ENCODE measurements around the gene PPARD.

PPARD gene

DNA sequence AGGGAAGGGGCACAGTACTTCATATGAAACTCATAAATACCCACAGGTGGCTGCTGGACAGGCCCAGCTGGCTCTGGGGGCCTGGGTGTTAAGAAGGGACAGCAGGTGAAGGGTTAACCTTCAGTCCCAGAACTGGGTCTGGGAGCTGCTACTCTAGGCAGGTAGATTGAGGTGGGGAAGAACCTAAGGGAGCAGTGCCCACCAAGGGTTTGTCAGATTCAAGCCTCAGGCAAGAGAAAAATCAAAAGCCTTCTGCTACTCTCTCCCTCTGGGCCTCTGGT lies 131.4 kb downstream of the PPARD start:
- H3K36me3 ChIP-seq (ENCODE audit: insufficient read depth, insufficient read length, low read length): peaks cover 84% of the 10 kb centered on the region
- no peak for DNase-seq (ENCODE audit: low read depth, low spot score)
- no peaks in the 10 kb centered on the region for H3K9me3 ChIP-seq (ENCODE audit: insufficient read depth, low read length)
- H3K27me3 ChIP-seq (ENCODE audit: insufficient read depth, insufficient read length): no peaks in the 10 kb centered on the region
- H3K4me3 ChIP-seq (ENCODE audit: insufficient read length, low read depth): no peak overlapping the region
- TF ChIP-seq YY1 (IDR thresholded peaks at IDR 0.05; ENCODE audit: insufficient read depth, insufficient read length) (no peak), SUZ12 (IDR thresholded peaks at IDR 0.05; ENCODE audit: extremely low read depth, insufficient read depth, insufficient read length) (no peak), ZNF274 (IDR thresholded peaks at IDR 0.05; ENCODE audit: low read depth, low read length) (no peak)
- H3K9ac ChIP-seq (ENCODE audit: insufficient read length, low read depth): no peak overlapping the region
- no peaks in the 10 kb centered on the region for H3K4me1 ChIP-seq (ENCODE audit: insufficient read depth, insufficient read length)

DNA sequence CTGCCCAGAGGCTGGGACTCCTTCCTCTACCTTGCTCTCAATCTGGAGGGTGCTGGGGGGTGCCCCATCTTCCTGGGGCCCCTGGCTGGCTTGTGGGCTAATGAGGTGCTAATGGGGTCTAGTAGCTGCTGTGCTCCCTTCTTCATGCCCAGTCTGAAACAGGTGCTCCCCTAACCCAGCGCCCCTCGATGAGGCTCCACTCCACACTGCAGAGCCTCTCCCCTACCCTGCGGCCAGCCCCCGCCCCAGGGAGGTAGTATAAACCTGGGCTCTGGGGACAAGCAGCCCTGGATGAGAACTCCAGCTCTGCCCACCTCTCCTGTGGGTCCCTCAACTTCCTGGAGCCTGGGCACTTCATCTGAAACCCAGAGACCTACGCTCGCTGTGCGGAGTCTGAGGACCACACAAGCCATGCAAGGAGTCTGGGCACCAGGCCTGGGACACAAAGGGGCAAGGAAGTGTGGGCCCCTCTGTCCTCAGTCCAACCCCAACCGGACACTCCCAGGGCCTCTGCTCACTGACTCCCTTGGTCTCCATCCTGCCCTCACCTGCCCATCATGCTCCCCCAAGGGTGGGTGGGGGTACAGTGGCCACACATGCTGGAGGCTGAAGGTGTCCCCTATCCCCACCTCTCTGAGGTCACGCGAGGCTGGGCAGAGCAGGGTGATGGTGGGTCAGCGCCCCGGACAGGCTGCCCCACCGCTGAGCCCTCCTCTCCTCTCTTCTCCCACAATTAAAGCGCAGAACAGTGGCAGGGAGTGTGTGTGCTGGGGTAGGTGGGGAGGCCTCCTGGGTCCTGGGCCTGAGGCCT lies 132.0 kb downstream of the PPARD start:
- no peak for DNase-seq (ENCODE audit: low read depth, low spot score)

DNA sequence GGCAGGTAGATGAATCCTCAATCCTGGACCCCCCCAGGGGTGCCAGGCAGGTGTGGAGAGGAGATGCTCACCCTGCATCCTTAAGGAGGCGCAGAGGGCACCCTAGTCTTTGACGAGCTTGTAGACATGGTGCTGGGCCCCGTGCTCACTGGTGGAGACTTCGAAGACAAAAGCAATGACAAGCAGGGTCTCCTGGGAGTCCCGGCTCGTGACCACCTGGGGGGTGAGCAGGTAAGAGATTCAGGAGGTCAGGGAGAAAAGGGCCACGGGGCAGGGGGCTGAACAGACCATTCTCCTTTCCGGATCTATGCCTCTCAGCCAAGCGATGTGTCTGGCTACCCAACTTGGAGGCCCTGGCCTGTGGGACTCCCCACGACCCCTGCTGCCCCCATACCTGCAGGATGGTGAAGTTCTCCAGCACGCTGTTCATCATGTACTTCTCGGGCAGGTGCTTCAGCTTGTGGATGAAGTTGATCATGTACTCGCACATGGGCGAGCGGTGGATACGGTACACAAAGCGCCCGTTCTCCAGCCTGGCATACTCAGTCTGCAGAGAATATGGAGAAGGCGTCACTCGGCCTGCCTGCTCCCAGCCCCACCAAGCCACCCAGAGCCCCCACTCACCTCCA lies 132.7 kb downstream of the PPARD start:
- Histone ChIP-seq H3K36me3 (ENCODE audit: insufficient read depth, insufficient read length, low read length) (peaks cover 82% of the 10 kb centered on the region), H3K9me3 (ENCODE audit: insufficient read depth, low read length) (no peaks in the 10 kb centered on the region), H3K9ac (ENCODE audit: insufficient read length, low read depth) (no peak overlapping the region), H3K4me3 (ENCODE audit: insufficient read length, low read depth) (no peak overlapping the region), H3K27me3 (ENCODE audit: insufficient read depth, insufficient read length) (no peaks in the 10 kb centered on the region), H3K4me1 (ENCODE audit: insufficient read depth, insufficient read length) (peaks cover 2% of the 10 kb centered on the region)
- DNase-seq (ENCODE audit: low read depth, low spot score): no peak
- no peak for TF ChIP-seq SUZ12 (IDR thresholded peaks at IDR 0.05; ENCODE audit: extremely low read depth, insufficient read depth, insufficient read length)
- TF ChIP-seq ZNF274 (IDR thresholded peaks at IDR 0.05; ENCODE audit: low read depth, low read length): no peak
- no peak for TF ChIP-seq YY1 (IDR thresholded peaks at IDR 0.05; ENCODE audit: insufficient read depth, insufficient read length)

More for the DNA sequence above, 132.0 kb downstream of the PPARD start:
- Histone ChIP-seq H3K4me1 (ENCODE audit: insufficient read depth, insufficient read length) (no peaks in the 10 kb centered on the region), H3K9me3 (ENCODE audit: insufficient read depth, low read length) (no peaks in the 10 kb centered on the region), H3K9ac (ENCODE audit: insufficient read length, low read depth) (no peak overlapping the region), H3K27me3 (ENCODE audit: insufficient read depth, insufficient read length) (no peaks in the 10 kb centered on the region), H3K4me3 (ENCODE audit: insufficient read length, low read depth) (no peak overlapping the region), H3K36me3 (ENCODE audit: insufficient read depth, insufficient read length, low read length) (peaks cover 82% of the 10 kb centered on the region)
- TF ChIP-seq YY1 (IDR thresholded peaks at IDR 0.05; ENCODE audit: insufficient read depth, insufficient read length): no peak
- no peak for TF ChIP-seq ZNF274 (IDR thresholded peaks at IDR 0.05; ENCODE audit: low read depth, low read length)
- TF ChIP-seq SUZ12 (IDR thresholded peaks at IDR 0.05; ENCODE audit: extremely low read depth, insufficient read depth, insufficient read length): no peak

DNA sequence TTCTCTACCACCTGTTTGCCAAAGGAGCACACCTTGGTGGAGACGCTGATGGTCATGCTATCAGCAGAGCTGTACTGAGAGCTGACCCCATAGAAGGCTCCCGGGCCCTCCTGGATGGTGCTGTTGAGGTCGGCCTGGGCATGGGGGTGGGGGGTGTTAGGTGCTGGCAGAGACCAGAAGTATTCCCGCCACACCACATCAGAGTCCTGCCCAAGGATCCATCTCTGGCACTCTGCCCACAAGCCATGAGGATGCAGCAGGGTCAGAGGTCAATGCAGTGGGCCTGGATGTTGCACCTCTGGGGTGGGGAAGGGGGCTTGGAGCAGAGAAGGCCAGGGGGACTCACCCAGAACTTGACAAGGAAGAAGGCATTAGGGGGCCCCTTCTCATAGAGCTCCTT lies 133.2 kb downstream of the PPARD start:
- TF ChIP-seq ZNF274 (IDR thresholded peaks at IDR 0.05; ENCODE audit: low read depth, low read length) (no peak), YY1 (IDR thresholded peaks at IDR 0.05; ENCODE audit: insufficient read depth, insufficient read length) (no peak), SUZ12 (IDR thresholded peaks at IDR 0.05; ENCODE audit: extremely low read depth, insufficient read depth, insufficient read length) (no peak)
- Histone ChIP-seq H3K4me1 (ENCODE audit: insufficient read depth, insufficient read length) (peaks cover 2% of the 10 kb centered on the region), H3K9ac (ENCODE audit: insufficient read length, low read depth) (no peak overlapping the region), H3K9me3 (ENCODE audit: insufficient read depth, low read length) (no peaks in the 10 kb centered on the region), H3K4me3 (ENCODE audit: insufficient read length, low read depth) (no peak overlapping the region), H3K36me3 (ENCODE audit: insufficient read depth, insufficient read length, low read length) (peaks cover 82% of the 10 kb centered on the region), H3K27me3 (ENCODE audit: insufficient read depth, insufficient read length) (no peaks in the 10 kb centered on the region)
- DNase-seq (ENCODE audit: low read depth, low spot score): no peak

DNA sequence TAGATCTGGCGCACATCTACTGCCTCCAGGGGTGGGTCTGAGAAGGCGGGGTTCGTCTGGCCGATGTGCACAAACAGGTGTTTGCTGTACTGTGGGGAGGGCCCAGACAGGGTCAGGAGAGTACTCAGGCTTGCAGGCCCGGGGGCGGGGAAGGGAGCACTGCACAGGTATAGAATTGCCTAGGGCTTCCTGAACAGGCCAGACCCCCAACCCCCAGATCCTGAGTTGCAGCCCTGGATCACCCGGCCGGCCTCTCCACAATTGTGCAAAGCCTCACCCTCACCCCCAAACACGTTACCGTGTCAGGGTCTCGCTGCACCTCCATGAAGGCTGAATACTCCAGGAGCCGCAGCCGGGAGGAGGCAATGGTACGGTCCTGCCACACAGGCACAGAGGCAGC lies 133.6 kb downstream of the PPARD start:
- H3K36me3 ChIP-seq (ENCODE audit: insufficient read depth, insufficient read length, low read length): peaks cover 82% of the 10 kb centered on the region
- H3K27me3 ChIP-seq (ENCODE audit: insufficient read depth, insufficient read length): no peaks in the 10 kb centered on the region
- H3K4me1 ChIP-seq (ENCODE audit: insufficient read depth, insufficient read length): peaks cover 2% of the 10 kb centered on the region
- TF ChIP-seq ZNF274 (IDR thresholded peaks at IDR 0.05; ENCODE audit: low read depth, low read length) (no peak), YY1 (IDR thresholded peaks at IDR 0.05; ENCODE audit: insufficient read depth, insufficient read length) (no peak), SUZ12 (IDR thresholded peaks at IDR 0.05; ENCODE audit: extremely low read depth, insufficient read depth, insufficient read length) (no peak)
- DNase-seq (ENCODE audit: low read depth, low spot score): no peak
- no peak overlapping the region for H3K9ac ChIP-seq (ENCODE audit: insufficient read length, low read depth)
- no peaks in the 10 kb centered on the region for H3K9me3 ChIP-seq (ENCODE audit: insufficient read depth, low read length)
- H3K4me3 ChIP-seq (ENCODE audit: insufficient read length, low read depth): no peak overlapping the region

DNA sequence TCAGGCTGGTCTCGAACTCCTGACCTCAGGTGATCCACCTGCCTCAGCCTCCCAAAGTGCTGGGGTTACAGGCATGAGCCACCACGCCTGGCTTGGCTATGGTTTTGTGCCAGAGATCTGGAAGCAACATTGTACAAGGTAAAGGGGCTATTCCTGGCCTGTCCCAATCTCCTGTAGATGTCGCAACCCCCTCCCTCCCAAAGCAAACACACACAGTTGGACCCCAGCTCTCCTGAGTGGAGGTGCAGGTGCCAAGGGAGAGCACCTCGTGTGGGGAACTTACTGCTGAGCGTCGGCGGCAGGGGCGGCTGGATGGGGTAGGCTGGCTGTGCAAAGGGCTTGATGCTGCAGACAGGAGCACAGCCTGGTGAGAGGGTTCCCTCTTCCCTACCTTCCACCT lies 134.7 kb downstream of the PPARD start:
- no peak for DNase-seq (ENCODE audit: low read depth, low spot score)
- no peak overlapping the region for H3K9ac ChIP-seq (ENCODE audit: insufficient read length, low read depth)
- H3K36me3 ChIP-seq (ENCODE audit: insufficient read depth, insufficient read length, low read length): peaks cover 77% of the 10 kb centered on the region
- H3K27me3 ChIP-seq (ENCODE audit: insufficient read depth, insufficient read length): no peaks in the 10 kb centered on the region
- peaks cover 2% of the 10 kb centered on the region for H3K4me1 ChIP-seq (ENCODE audit: insufficient read depth, insufficient read length)
- no peaks in the 10 kb centered on the region for H3K9me3 ChIP-seq (ENCODE audit: insufficient read depth, low read length)
- TF ChIP-seq YY1 (IDR thresholded peaks at IDR 0.05; ENCODE audit: insufficient read depth, insufficient read length): no peak
- no peak for TF ChIP-seq SUZ12 (IDR thresholded peaks at IDR 0.05; ENCODE audit: extremely low read depth, insufficient read depth, insufficient read length)
- TF ChIP-seq ZNF274 (IDR thresholded peaks at IDR 0.05; ENCODE audit: low read depth, low read length): no peak
- H3K4me3 ChIP-seq (ENCODE audit: insufficient read length, low read depth): no peak overlapping the region
